Stimulated activated CD8-positive, alpha-beta memory T cell treated with anti-CD3 and anti-CD28 coated beads, Interleukin-12 subunit alpha, Interleukin-12 subunit beta, amount 100 ng/mL, for 4 hours (primary cell): ENCODE measurements around the gene C12orf60.

Experiments
- DNase-seq: peaks from one replicate; pipeline ENCODE4 v3.0.0-alpha.2; 2020; ENCODE audit warnings: low read depth

Gene C12orf60

GRCh38 chr12:14777271-14777670 is 26.2 kb upstream of the C12orf60 start:
- DNase-seq = no peak

- no peak for DNase-seq
These were observed 23.6 kb upstream of the C12orf60 start for GRCh38 chr12:14779834-14780233.

- DNase-seq = no peak
These were observed 22.6 kb upstream of the C12orf60 start for GRCh38 chr12:14780859-14781258.

- no peak for DNase-seq
These were observed 21.9 kb upstream of the C12orf60 start for GRCh38 chr12:14781563-14781962.

- DNase-seq = no peak
These were observed 20.7 kb upstream of the C12orf60 start for GRCh38 chr12:14782756-14783155.

GRCh38 chr12:14784471-14784870 is 19.0 kb upstream of the C12orf60 start:
- DNase-seq = no peak

- DNase-seq = no peak
These were observed 17.9 kb upstream of the C12orf60 start for GRCh38 chr12:14785568-14785967.

- no peak for DNase-seq
These were observed 8.4 kb upstream of the C12orf60 start for GRCh38 chr12:14795028-14795448.

- no peak for DNase-seq
These were observed 1.2 kb upstream of the C12orf60 start for GRCh38 chr12:14802247-14802646.

GRCh38 chr12:14802721-14803010 is 804 bp upstream of the C12orf60 start:
- no peak for DNase-seq

GRCh38 chr12:14803830-14804160 is 325 bp downstream of the C12orf60 start:
- no peak for DNase-seq

GRCh38 chr12:14810167-14810952 is 6.9 kb downstream of the C12orf60 start:
- no peak for DNase-seq

- no peak for DNase-seq
These were observed 7.5 kb downstream of the C12orf60 start for GRCh38 chr12:14810953-14811483.

GRCh38 chr12:14811486-14811885 is 8.0 kb downstream of the C12orf60 start:
- DNase-seq = no peak

- DNase-seq = no peak
These were observed 10.5 kb downstream of the C12orf60 start, which contains the start of gene SMCO3 for GRCh38 chr12:14814014-14814413. TSS of gene SMCO3 (minus strand) at chr12:14814182. CDS start at chr12:14806680, 7,502 bp downstream.

GRCh38 chr12:14824012-14824634 is 20.7 kb downstream of the C12orf60 start:
- no peak for DNase-seq

- DNase-seq = no peak
These were observed 21.8 kb downstream of the C12orf60 start for GRCh38 chr12:14825256-14825655.

- no peak for DNase-seq
These were observed 23.0 kb downstream of the C12orf60 start for GRCh38 chr12:14826491-14826890.

GRCh38 chr12:14827043-14827442 is 23.6 kb downstream of the C12orf60 start:
- no peak for DNase-seq

GRCh38 chr12:14828892-14829291 is 25.4 kb downstream of the C12orf60 start:
- DNase-seq = no peak

GRCh38 chr12:14833336-14833735 is 29.9 kb downstream of the C12orf60 start:
- DNase-seq = no peak

GRCh38 chr12:14833952-14834351 is 30.5 kb downstream of the C12orf60 start:
- no peak for DNase-seq

- no peak for DNase-seq
These were observed 31.0 kb downstream of the C12orf60 start for GRCh38 chr12:14834509-14834908.
